ENCODE measurements around the gene PSMD2. TPM values are rescaled to one million over a fixed set of nuclear protein-coding genes. Genes with fewer than 3 reads are reported as not detected.

Gene PSMD2
- total RNA-seq = 331 and 355 TPM in 2 replicates

DNA sequence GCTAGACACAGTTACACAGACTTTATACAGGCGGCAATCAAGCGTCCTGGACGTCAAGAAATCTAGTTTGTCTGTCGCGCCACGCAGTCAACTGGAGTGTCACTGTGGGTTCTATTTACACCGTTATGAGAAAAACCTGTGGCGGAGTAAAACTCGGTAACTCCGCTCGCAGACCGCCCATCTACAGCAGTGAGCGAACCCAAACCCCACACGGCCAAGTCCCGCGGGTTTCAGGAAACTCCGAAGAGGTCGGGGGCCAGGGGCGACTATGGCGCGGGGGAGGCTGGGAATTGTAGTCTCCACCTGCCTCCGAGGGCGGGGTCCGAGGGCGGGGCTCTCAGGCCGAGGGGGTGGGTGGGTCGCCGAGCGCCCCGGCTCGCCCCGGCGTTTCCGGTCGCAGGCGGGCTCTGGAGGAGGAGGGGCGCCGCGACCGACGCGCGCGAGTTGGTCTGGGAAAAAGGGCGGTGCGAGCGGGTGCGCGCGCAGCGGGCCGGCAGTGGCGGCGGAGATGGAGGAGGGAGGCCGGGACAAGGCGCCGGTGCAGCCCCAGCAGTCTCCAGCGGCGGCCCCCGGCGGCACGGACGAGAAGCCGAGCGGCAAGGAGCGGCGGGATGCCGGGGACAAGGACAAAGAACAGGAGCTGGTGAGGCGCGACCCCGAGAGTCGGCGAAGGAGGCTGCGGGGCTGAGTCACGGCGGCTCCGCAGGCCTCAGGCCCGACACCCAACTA lies at the start of gene PSMD2:
PSMD2 (plus strand) TSS at position 483 of the 729 bp plus-strand sequence; CDS start at position 509, 26 bp downstream.

DNA sequence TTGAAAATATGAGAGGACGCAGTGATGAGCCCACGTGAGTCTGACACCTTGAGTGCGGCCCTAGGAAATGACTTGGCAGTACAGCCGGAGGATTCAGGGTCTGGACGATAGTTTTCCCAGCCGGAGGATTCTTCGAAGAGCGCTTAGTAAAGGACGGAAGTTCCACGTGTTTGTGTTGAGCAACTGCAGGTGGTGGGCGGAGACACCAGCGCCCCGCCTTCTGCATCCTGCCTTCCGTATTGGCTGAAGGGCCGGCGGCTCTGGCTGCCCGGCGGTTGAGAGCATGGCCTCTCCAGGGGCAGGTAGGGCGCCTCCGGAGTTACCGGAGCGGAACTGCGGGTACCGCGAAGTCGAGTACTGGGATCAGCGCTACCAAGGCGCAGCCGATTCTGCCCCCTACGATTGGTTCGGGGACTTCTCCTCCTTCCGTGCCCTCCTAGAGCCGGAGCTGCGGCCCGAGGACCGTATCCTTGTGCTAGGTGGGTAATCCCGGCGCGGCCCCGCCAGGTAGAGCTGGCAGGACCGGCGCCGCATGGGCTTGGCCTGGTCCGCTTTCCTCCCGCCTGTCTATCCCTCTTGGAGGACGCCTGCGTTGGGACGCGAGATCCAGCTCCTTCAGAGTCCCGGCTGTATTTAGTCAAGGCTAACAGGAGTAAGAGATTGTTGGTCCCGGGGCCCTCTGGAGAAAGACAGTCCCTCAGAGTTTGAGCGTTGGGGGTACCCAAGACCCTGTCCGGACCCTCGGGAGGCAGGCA lies 49.5 kb upstream of the PSMD2 start, which contains the start of gene EEF1AKMT4:
EEF1AKMT4 (plus strand) TSS at position 261 of the 755 bp plus-strand sequence; CDS start at position 284, 23 bp downstream.

GRCh38 chr3:184261270-184261853 lies 37.7 kb upstream of the PSMD2 start, which contains the start of gene CAMK2N2:
Gene CAMK2N2, minus strand, starts transcription at chr3:184261553. Its CDS starts 268 bp downstream, at chr3:184261285.

DNA sequence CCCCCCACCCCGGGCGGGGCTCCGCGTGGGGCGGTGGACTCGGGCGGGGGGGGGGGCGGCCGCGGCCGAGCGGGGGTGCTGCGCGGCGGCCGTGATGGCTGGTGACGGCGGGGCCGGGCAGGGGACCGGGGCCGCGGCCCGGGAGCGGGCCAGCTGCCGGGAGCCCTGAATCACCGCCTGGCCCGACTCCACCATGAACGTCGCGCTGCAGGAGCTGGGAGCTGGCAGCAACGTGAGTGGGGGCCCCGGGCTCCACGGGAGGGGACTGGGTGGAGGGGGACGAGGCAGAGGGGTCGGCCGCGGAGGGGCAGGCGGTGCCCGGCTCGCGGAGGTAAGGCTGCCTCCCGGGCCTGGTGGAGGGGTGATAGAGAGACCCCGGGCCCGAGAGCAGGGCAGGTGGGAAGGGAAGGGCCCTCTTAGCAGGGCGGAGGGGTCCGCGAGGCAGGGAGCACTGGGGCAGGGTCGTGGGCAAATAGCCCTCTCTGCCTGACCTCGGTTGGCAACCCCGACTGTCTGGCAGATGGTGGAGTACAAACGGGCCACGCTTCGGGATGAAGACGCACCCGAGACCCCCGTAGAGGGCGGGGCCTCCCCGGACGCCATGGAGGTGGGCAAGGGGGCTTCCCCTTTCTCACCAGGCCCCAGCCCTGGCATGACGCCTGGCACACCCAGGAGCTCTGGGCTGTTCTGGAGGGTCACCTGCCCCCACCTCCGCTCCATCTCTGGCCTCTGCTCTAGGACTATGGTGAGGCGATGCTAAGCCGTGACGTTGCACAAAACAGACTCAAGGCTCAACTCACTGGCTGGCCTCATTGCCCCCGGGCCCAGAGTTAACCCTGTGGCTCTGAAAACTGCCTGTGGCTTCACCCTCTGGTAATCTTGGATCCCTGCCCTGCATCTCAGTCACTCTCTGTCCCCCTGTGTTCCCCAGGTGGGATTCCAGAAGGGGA lies 22.8 kb upstream of the PSMD2 start, which contains the start of gene ECE2:
ECE2 (plus strand) TSS at position 62 of the 950 bp plus-strand sequence; CDS start at position 194, 132 bp downstream.

GRCh38 chr3:184314363-184314699 lies 15.3 kb downstream of the PSMD2 start, which contains the start of gene EIF4G1:
Gene EIF4G1, plus strand, starts transcription at chr3:184314606. Its CDS starts 1,191 bp downstream, at chr3:184315797.

GRCh38 chr3:184337399-184337714 lies 38.3 kb downstream of the PSMD2 start, which contains the start of gene FAM131A:
Gene FAM131A, plus strand, starts transcription at chr3:184337600. Its CDS starts 31 bp downstream, at chr3:184337631.

Other genes starting within 250 kb of the PSMD2 start
- under 0.01 and 0.09 TPM in 2 replicates for gene HTR3C, start 246.2 kb upstream of the PSMD2 start, total RNA-seq
- not detected in 2 replicates for gene HTR3E, start 202.2 kb upstream of the PSMD2 start, total RNA-seq
- gene EIF2B5, start 163.9 kb upstream of the PSMD2 start, total RNA-seq = 34.0 and 43.5 TPM in 2 replicates
- 17.8 and 21.4 TPM in 2 replicates for gene DVL3, start 143.9 kb upstream of the PSMD2 start, total RNA-seq
- gene AP2M1, start 124.4 kb upstream of the PSMD2 start, total RNA-seq = 468 and 497 TPM in 2 replicates
- 49.1 and 53.1 TPM in 2 replicates for gene ABCF3, start 113.0 kb upstream of the PSMD2 start, total RNA-seq
- not detected in 2 replicates for gene VWA5B2, start 69.7 kb upstream of the PSMD2 start, total RNA-seq
- 17.8 and 21.1 TPM in 2 replicates for gene ALG3, start 50.3 kb upstream of the PSMD2 start, total RNA-seq
- 2.6 and 4.0 TPM in 2 replicates for gene EEF1AKMT4, start 49.6 kb upstream of the PSMD2 start, total RNA-seq
- gene CAMK2N2, start 37.7 kb upstream of the PSMD2 start, total RNA-seq = not detected in 2 replicates
- not detected in 2 replicates for gene ECE2, start 23.2 kb upstream of the PSMD2 start, total RNA-seq
- 207 TPM in 2 replicates for gene EIF4G1, start 15.4 kb downstream of the PSMD2 start, total RNA-seq
- 27.2 and 28.5 TPM in 2 replicates for gene FAM131A, start 38.4 kb downstream of the PSMD2 start, total RNA-seq
- gene CLCN2, start 62.4 kb downstream of the PSMD2 start, total RNA-seq = 1.8 and 2.6 TPM in 2 replicates
- 81.6 and 88.5 TPM in 2 replicates for gene POLR2H, start 62.5 kb downstream of the PSMD2 start, total RNA-seq
- gene THPO, start 79.0 kb downstream of the PSMD2 start, total RNA-seq = under 0.01 and 0.09 TPM in 2 replicates
- 0.43 and 0.69 TPM in 2 replicates for gene CHRD, start 80.8 kb downstream of the PSMD2 start, total RNA-seq